ENCODE results near the gene BAIAP2L2.

The BAIAP2L2 gene

GRCh38 chr22:38129856-38130255, 19.4 kb upstream of the BAIAP2L2 start:
- Histone ChIP-seq H3K4me3 (ENCODE audit: low read length, poor library complexity, severe bottlenecking) (no peak overlapping the region), H4K20me1 (ENCODE audit: insufficient read depth, low read length, poor library complexity, severe bottlenecking) (no peaks in the 10 kb centered on the region), H3K36me3 (ENCODE audit: insufficient read depth, low read length) (peaks cover 27% of the 10 kb centered on the region; the same call in 1 of the 2 replicates)

GRCh38 chr22:38129021-38129420, 18.5 kb upstream of the BAIAP2L2 start:
- Histone ChIP-seq H2AFZ (ENCODE audit: low read length) (no peak overlapping the region), H4K20me1 (ENCODE audit: insufficient read depth, low read length, poor library complexity, severe bottlenecking) (no peaks in the 10 kb centered on the region), H3K36me3 (ENCODE audit: insufficient read depth, low read length) (peaks cover 26% of the 10 kb centered on the region; the same call in 1 of the 2 replicates), H3K9ac (ENCODE audit: low read depth, low read length, poor library complexity, severe bottlenecking) (no peak overlapping the region), H3F3A (ENCODE audit: low read depth) (no peaks in the 10 kb centered on the region), H3K79me2 (ENCODE audit: insufficient read depth, low read length) (no peaks in the 10 kb centered on the region), H3K9me2 (replicated peaks; ENCODE audit: low read depth, low read length) (no peaks in the 10 kb centered on the region), H3K4me1 (ENCODE audit: insufficient read depth, low read length, poor library complexity, severe bottlenecking) (no peaks in the 10 kb centered on the region), H3K27me3 (ENCODE audit: insufficient read depth, low read length, poor library complexity, severe bottlenecking) (no peaks in the 10 kb centered on the region), H3K9me3 (ENCODE audit: insufficient read depth, low read depth, low read length) (no peaks in the 10 kb centered on the region), H3K4me3 (ENCODE audit: low read length, poor library complexity, severe bottlenecking) (no peak overlapping the region), H3K4me2 (ENCODE audit: low read depth, low read length, poor library complexity, severe bottlenecking) (no peak overlapping the region)
- TF ChIP-seq CTCF (conservative IDR thresholded peaks at IDR 0.05; ENCODE audit: low read length) (no peak), EZH2phosphoT487 (IDR thresholded peaks at IDR 0.05; ENCODE audit: borderline replicate concordance) (no peak)

More at GRCh38 chr22:38129856-38130255, 19.4 kb upstream of the BAIAP2L2 start:
- no peak overlapping the region for H2AFZ ChIP-seq (ENCODE audit: low read length)
- H3K9ac ChIP-seq (ENCODE audit: low read depth, low read length, poor library complexity, severe bottlenecking), result no peak overlapping the region
- no peaks in the 10 kb centered on the region for H3K4me1 ChIP-seq (ENCODE audit: insufficient read depth, low read length, poor library complexity, severe bottlenecking)
- TF ChIP-seq CTCF (conservative IDR thresholded peaks at IDR 0.05; ENCODE audit: low read length), result no peak
- TF ChIP-seq EZH2phosphoT487 (IDR thresholded peaks at IDR 0.05; ENCODE audit: borderline replicate concordance), result no peak
- no peak overlapping the region for H3K4me2 ChIP-seq (ENCODE audit: low read depth, low read length, poor library complexity, severe bottlenecking)
- H3F3A ChIP-seq (ENCODE audit: low read depth), result no peaks in the 10 kb centered on the region
- no peaks in the 10 kb centered on the region for H3K27me3 ChIP-seq (ENCODE audit: insufficient read depth, low read length, poor library complexity, severe bottlenecking)
- no peaks in the 10 kb centered on the region for H3K9me3 ChIP-seq (ENCODE audit: insufficient read depth, low read depth, low read length)
- no peaks in the 10 kb centered on the region for H3K9me2 ChIP-seq (replicated peaks; ENCODE audit: low read depth, low read length)
- no peaks in the 10 kb centered on the region for H3K79me2 ChIP-seq (ENCODE audit: insufficient read depth, low read length)

- Histone ChIP-seq H3K79me2 (ENCODE audit: insufficient read depth, low read length) (no peaks in the 10 kb centered on the region), H3K4me1 (ENCODE audit: insufficient read depth, low read length, poor library complexity, severe bottlenecking) (no peaks in the 10 kb centered on the region), H3K9ac (ENCODE audit: low read depth, low read length, poor library complexity, severe bottlenecking) (no peak overlapping the region), H3K4me2 (ENCODE audit: low read depth, low read length, poor library complexity, severe bottlenecking) (no peak overlapping the region), H3K9me3 (ENCODE audit: insufficient read depth, low read depth, low read length) (no peaks in the 10 kb centered on the region), H4K20me1 (ENCODE audit: insufficient read depth, low read length, poor library complexity, severe bottlenecking) (no peaks in the 10 kb centered on the region), H3K27me3 (ENCODE audit: insufficient read depth, low read length, poor library complexity, severe bottlenecking) (no peaks in the 10 kb centered on the region), H2AFZ (ENCODE audit: low read length) (no peak overlapping the region), H3K9me2 (replicated peaks; ENCODE audit: low read depth, low read length) (no peaks in the 10 kb centered on the region), H3K4me3 (ENCODE audit: low read length, poor library complexity, severe bottlenecking) (no peak overlapping the region), H3F3A (ENCODE audit: low read depth) (no peaks in the 10 kb centered on the region), H3K36me3 (ENCODE audit: insufficient read depth, low read length) (peaks cover 22% of the 10 kb centered on the region; the same call in 1 of the 2 replicates)
- TF ChIP-seq CTCF (conservative IDR thresholded peaks at IDR 0.05; ENCODE audit: low read length) (no peak), EZH2phosphoT487 (IDR thresholded peaks at IDR 0.05; ENCODE audit: borderline replicate concordance) (no peak)
Measured at GRCh38 chr22:38127869-38128268, 17.4 kb upstream of the BAIAP2L2 start.
